ENCODE data around the gene ALCAM.

- TF ChIP-seq CTCF (IDR thresholded peaks at IDR 0.05) (no peak), POLR2AphosphoS5 (IDR thresholded peaks at IDR 0.05) (no peak), POLR2A (IDR thresholded peaks at IDR 0.05) (no peak), EP300 (IDR thresholded peaks at IDR 0.05; ENCODE audit: low read depth) (no peak)
Measured at GRCh38 chr3:105572501-105572900, 205.8 kb downstream of the ALCAM start.

All from transverse colon (tissue), 4 donors.